Liver (tissue), 3 donors: Measurements from ENCODE around the gene CACNB4.

Source experiments
- TAF1 ChIP-seq: conservative IDR thresholded peaks from 2 replicates; pipeline ENCODE4 v1.6.1; 2016; ENCODE audit warnings: antibody characterized with exemption, mild to moderate bottlenecking
- YY1 ChIP-seq: IDR thresholded peaks from 2 replicates; pipeline ENCODE4 v1.6.1; 2016; ENCODE audit warnings: antibody characterized with exemption, mild to moderate bottlenecking
- TF ChIP-seq, protein P1 (sequence below): fragments of 150-350 bp; IDR thresholded peaks from 2 replicates; pipeline ENCODE4 v1.5.1; 2017; ENCODE audit warnings: improper control_type of control experiment, low read depth, low read length; ENCODE audit not compliant: missing input control
- donor health status: healthy.
- donor health status: healthy.

DNA sequence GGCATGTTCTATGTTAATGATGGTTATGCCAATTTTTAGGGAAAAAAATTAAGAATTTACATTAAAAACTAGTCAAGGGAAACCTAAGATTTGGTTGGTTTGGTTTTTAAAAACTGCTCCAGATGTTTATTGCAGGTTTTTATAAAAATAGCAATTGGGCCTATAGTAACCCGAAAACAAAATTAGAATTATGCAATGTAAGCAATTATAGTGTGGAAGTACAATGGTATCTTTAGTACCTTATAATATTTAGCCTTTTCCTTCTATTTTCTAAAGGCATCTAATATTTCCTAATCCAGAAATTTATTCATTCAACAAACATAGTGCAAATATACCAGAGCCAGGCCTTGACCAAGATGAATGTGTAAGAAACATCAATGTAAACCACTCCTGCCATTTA is 27.3 kb downstream of the CACNB4 start:
- TF ChIP-seq, protein P1, sequence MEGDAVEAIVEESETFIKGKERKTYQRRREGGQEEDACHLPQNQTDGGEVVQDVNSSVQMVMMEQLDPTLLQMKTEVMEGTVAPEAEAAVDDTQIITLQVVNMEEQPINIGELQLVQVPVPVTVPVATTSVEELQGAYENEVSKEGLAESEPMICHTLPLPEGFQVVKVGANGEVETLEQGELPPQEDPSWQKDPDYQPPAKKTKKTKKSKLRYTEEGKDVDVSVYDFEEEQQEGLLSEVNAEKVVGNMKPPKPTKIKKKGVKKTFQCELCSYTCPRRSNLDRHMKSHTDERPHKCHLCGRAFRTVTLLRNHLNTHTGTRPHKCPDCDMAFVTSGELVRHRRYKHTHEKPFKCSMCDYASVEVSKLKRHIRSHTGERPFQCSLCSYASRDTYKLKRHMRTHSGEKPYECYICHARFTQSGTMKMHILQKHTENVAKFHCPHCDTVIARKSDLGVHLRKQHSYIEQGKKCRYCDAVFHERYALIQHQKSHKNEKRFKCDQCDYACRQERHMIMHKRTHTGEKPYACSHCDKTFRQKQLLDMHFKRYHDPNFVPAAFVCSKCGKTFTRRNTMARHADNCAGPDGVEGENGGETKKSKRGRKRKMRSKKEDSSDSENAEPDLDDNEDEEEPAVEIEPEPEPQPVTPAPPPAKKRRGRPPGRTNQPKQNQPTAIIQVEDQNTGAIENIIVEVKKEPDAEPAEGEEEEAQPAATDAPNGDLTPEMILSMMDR, result no peak
- TF ChIP-seq TAF1, result no peak
- TF ChIP-seq YY1, result no peak
